ENCODE results near the gene MBNL1.
"Not testable (repeated sequence)": the region's sequence is repeated elsewhere in the genome, so short reads cannot be mapped to it uniquely, and the experiment has no call there.

MBNL1 gene

GRCh38 chr3:152355744-152356665, 87.3 kb downstream of the MBNL1 start:
- DNase-seq: no peak

- DNase-seq: no peak
These were observed 88.1 kb downstream of the MBNL1 start for GRCh38 chr3:152356870-152357276.

- no peak for DNase-seq
These were observed 88.9 kb downstream of the MBNL1 start for GRCh38 chr3:152357587-152357986.

GRCh38 chr3:152359385-152360248, 90.9 kb downstream of the MBNL1 start:
- DNase-seq: no peak

GRCh38 chr3:152360302-152360701, 91.6 kb downstream of the MBNL1 start:
- no peak for DNase-seq

GRCh38 chr3:152360966-152361365, 92.2 kb downstream of the MBNL1 start:
- DNase-seq: no peak

GRCh38 chr3:152362086-152362485, 93.4 kb downstream of the MBNL1 start:
- no peak for DNase-seq

- no peak for DNase-seq
These were observed 95.5 kb downstream of the MBNL1 start for GRCh38 chr3:152364237-152364636.

GRCh38 chr3:152365126-152365525, 96.4 kb downstream of the MBNL1 start:
- DNase-seq: no peak

- DNase-seq: peak; percentile 22
These were observed 97.3 kb downstream of the MBNL1 start for GRCh38 chr3:152365766-152366593.

- DNase-seq: not testable (repeated sequence)
These were observed 98.5 kb downstream of the MBNL1 start for GRCh38 chr3:152367192-152367591.

- not testable (repeated sequence) for DNase-seq
These were observed 103.9 kb downstream of the MBNL1 start for GRCh38 chr3:152372633-152373032.

- no peak for DNase-seq
These were observed 104.7 kb downstream of the MBNL1 start for GRCh38 chr3:152373379-152373778.

- no peak for DNase-seq
These were observed 105.7 kb downstream of the MBNL1 start for GRCh38 chr3:152374262-152374990.

- no peak for DNase-seq
These were observed 106.8 kb downstream of the MBNL1 start for GRCh38 chr3:152375546-152375945.

- DNase-seq: no peak
These were observed 107.8 kb downstream of the MBNL1 start for GRCh38 chr3:152376351-152377183.

GRCh38 chr3:152377184-152377570, 108.4 kb downstream of the MBNL1 start:
- no peak for DNase-seq

GRCh38 chr3:152379415-152380042, 110.8 kb downstream of the MBNL1 start:
- DNase-seq: no peak

- DNase-seq: no peak
These were observed 111.3 kb downstream of the MBNL1 start for GRCh38 chr3:152380043-152380442.

GRCh38 chr3:152381881-152382295, 113.2 kb downstream of the MBNL1 start:
- DNase-seq: no peak

Data from DMS79 treated with DMSO at 0.1 percent for 48 hours (cell line).